SK-N-SH (cell line): ENCODE measurements around the gene ABCF3. TPM values are rescaled to one million over a fixed set of nuclear protein-coding genes. Genes with fewer than 3 reads are reported as not detected.

Experiments used
- CTCF ChIA-PET: fragments of 300-600, 350-600 bp; formaldehyde crosslinking; extraction: SDS; loops from one replicate; lab custom pipeline; 2021; lab: Yijun Ruan, JAX
- POLR2A ChIA-PET: fragments of 350-600 bp; sonication (Branson Sonifier 250); formaldehyde crosslinking; extraction: SDS; loops from one replicate; lab custom pipeline; 2020; ENCODE audit warnings: antibody characterized with exemption, inconsistent platforms; lab: Yijun Ruan, JAX
- DNase-seq: peaks from one replicate; pipeline ENCODE4 v3.0.0; 2012
- H2AFZ ChIP-seq: fragments of 200-600 bp; sonication (generic); 2 replicates; pipeline ENCODE4 v1.8.1; 2016; ENCODE audit warnings: antibody characterized with exemption, mild to moderate bottlenecking, low read depth
- H3F3A ChIP-seq: fragments of 200-600 bp; sonication (generic); replicated peaks from 2 replicates; pipeline ENCODE3; 2016; ENCODE audit warnings: antibody characterized with exemption, mild to moderate bottlenecking; ENCODE audit not compliant: insufficient read depth
- H3K27ac ChIP-seq, 2 experiments: fragments of 200-500 bp in 1 of 2; fragments of 200-600 bp in 1 of 2; sonication (Bioruptor generic) in 1 of 2; sonication (generic), shearing (Covaris generic) in 1 of 2; 2 replicates each; pipeline versions ENCODE4 v1.5.1 to v1.6.1; 2014 to 2016; ENCODE audit warnings: low read depth in 2 of 2, inconsistent platforms in 1 of 2, low read length in 1 of 2, mild to moderate bottlenecking in 1 of 2, mixed read lengths in 1 of 2
- H3K27me3 ChIP-seq: fragments of 200-600 bp; sonication (generic), shearing (Covaris generic); 2 replicates; pipeline ENCODE4 v1.6.1; 2016; ENCODE audit warnings: mixed run types; ENCODE audit not compliant: insufficient read depth
- H3K36me3 ChIP-seq, 2 experiments: fragments of 200-500 bp in 1 of 2; fragments of 200-600 bp in 1 of 2; sonication (Bioruptor generic) in 1 of 2; sonication (generic) in 1 of 2; replicated peaks in 1 of 2; 2 replicates each; pipeline versions ENCODE3 to v1.5.1; 2014 to 2016; ENCODE audit warnings: low read length in 1 of 2, mild to moderate bottlenecking in 1 of 2; ENCODE audit not compliant: insufficient read depth in 2 of 2, control insufficient read depth in 1 of 2
- H3K4me1 ChIP-seq, 2 experiments: fragments of 200-500 bp in 1 of 2; fragments of 200-600 bp in 1 of 2; sonication (Bioruptor generic) in 1 of 2; sonication (generic), shearing (Covaris generic) in 1 of 2; 2 replicates each; pipeline versions ENCODE4 v1.5.1 to v1.6.1; 2014 to 2016; ENCODE audit warnings: low read depth in 1 of 2, low read length in 1 of 2, mixed run types in 1 of 2; ENCODE audit not compliant: insufficient read depth in 2 of 2, control insufficient read depth in 1 of 2
- H3K4me2 ChIP-seq: fragments of 200-600 bp; sonication (generic), shearing (Covaris generic); 2 replicates; pipeline ENCODE4 v1.6.1; 2017; ENCODE audit warnings: mixed run types
- H3K4me3 ChIP-seq, 2 experiments: fragments of 200-500 bp in 1 of 2; fragments of 200-600 bp in 1 of 2; sonication (Bioruptor generic) in 1 of 2; sonication (generic), shearing (Covaris generic) in 1 of 2; 2 replicates each; pipeline versions ENCODE4 v1.5.1 to v1.8.1; 2014 to 2016; ENCODE audit warnings: low read depth in 2 of 2, inconsistent platforms in 1 of 2, low read length in 1 of 2, mild to moderate bottlenecking in 1 of 2, mixed read lengths in 1 of 2, moderate library complexity in 1 of 2
- H3K79me2 ChIP-seq: fragments of 200-600 bp; sonication (generic); 2 replicates; pipeline ENCODE4 v1.8.1; 2017; ENCODE audit warnings: mild to moderate bottlenecking; ENCODE audit not compliant: insufficient read depth
- H3K9ac ChIP-seq: fragments of 200-600 bp; sonication (generic); 2 replicates; pipeline ENCODE4 v1.6.1; 2017; ENCODE audit warnings: mixed run types
- H3K9me2 ChIP-seq: fragments of 200-600 bp; sonication (generic); 2 replicates; pipeline ENCODE4 v1.6.1; 2017; ENCODE audit warnings: mixed run types
- H3K9me3 ChIP-seq: fragments of 200-600 bp; sonication (generic); 2 replicates; pipeline ENCODE4 v1.6.1; 2017; ENCODE audit warnings: mixed run types, mild to moderate bottlenecking, moderate library complexity
- H4K20me1 ChIP-seq: fragments of 200-600 bp; sonication (generic); 2 replicates; pipeline ENCODE4 v1.6.1; 2017; ENCODE audit warnings: mild to moderate bottlenecking, mixed run types; ENCODE audit not compliant: insufficient read depth
- EZH2phosphoT487 ChIP-seq: fragments of 200-600 bp; sonication (generic); IDR thresholded peaks from 2 replicates; pipeline ENCODE4 v1.6.1; 2017; ENCODE audit warnings: low read depth, mixed run types, mild to moderate bottlenecking, antibody characterized with exemption, moderate library complexity, borderline replicate concordance
- FOSL2 ChIP-seq: IDR thresholded peaks from 2 replicates; pipeline ENCODE4 v1.4.0; 2012; ENCODE audit warnings: low read depth, mild to moderate bottlenecking, moderate library complexity, borderline replicate concordance
- FOXJ3 ChIP-seq: sonication (generic); formaldehyde crosslinking; IDR thresholded peaks from 2 replicates; pipeline ENCODE4 v1.5.1; 2020; ENCODE audit warnings: mild to moderate bottlenecking, missing genetic modification reagents
- GATA2 ChIP-seq: sonication (generic); formaldehyde crosslinking; IDR thresholded peaks from 2 replicates; pipeline ENCODE4 v1.5.0; 2020; ENCODE audit warnings: mild to moderate bottlenecking, missing genetic modification reagents
- MEF2A ChIP-seq: IDR thresholded peaks from 2 replicates; pipeline ENCODE4 v1.4.0; 2012; ENCODE audit warnings: low read depth, borderline replicate concordance
- NFIC ChIP-seq: IDR thresholded peaks from 2 replicates; pipeline ENCODE4 v1.4.0; 2012; ENCODE audit warnings: borderline replicate concordance
- POLR2AphosphoS5 ChIP-seq: IDR thresholded peaks from 2 replicates; pipeline ENCODE4 v1.6.1; 2012; ENCODE audit warnings: low read depth, low read length
- RAD21 ChIP-seq: IDR thresholded peaks from 2 replicates; pipeline ENCODE4 v1.6.1; 2012; ENCODE audit warnings: mild to moderate bottlenecking, low read length
- SMC3 ChIP-seq: IDR thresholded peaks from 2 replicates; pipeline ENCODE4 v1.6.1; 2012; ENCODE audit warnings: low read depth, low read length, improper control_type of control experiment
- TEAD4 ChIP-seq: IDR thresholded peaks from 2 replicates; pipeline ENCODE4 v1.4.0; 2012; ENCODE audit warnings: mild to moderate bottlenecking, borderline replicate concordance; ENCODE audit not compliant: insufficient read depth
- WGBS: methylation state at CpG from one replicate; pipeline ENCODE4 v1.1.6; 2017; ENCODE audit warnings: low lambda C conversion rate; 5-methylcytosine and 5-hydroxymethylcytosine counted together
- polyA plus RNA-seq, 3 experiments: library from polyadenylated mRNA; depleted of rRNA; stranded (reverse); fragments of >200 nt; gene quantifications; 2 replicates each; pipeline ENCODE4 v1.2.3, GENCODE V29; 2012
- TF ChIP-seq, protein P1 (sequence below): IDR thresholded peaks from 2 replicates; pipeline ENCODE4 v1.4.0; 2012; ENCODE audit warnings: low read depth, borderline replicate concordance
- TF ChIP-seq, protein P2 (sequence below): fragments of 150-350 bp; IDR thresholded peaks from 2 replicates; pipeline ENCODE4 v1.6.1; 2017; ENCODE audit warnings: antibody characterized with exemption, low read length, low read depth, borderline replicate concordance
- TF ChIP-seq, protein P3 (sequence below): IDR thresholded peaks from 2 replicates; pipeline ENCODE4 v1.6.1; 2012; ENCODE audit warnings: mild to moderate bottlenecking, low read depth, low read length, moderate library complexity

ABCF3 gene
- polyA plus RNA-seq, 1 of the 3 experiments (the other 2 are of a cell fraction), result 55.6 TPM

DNA sequence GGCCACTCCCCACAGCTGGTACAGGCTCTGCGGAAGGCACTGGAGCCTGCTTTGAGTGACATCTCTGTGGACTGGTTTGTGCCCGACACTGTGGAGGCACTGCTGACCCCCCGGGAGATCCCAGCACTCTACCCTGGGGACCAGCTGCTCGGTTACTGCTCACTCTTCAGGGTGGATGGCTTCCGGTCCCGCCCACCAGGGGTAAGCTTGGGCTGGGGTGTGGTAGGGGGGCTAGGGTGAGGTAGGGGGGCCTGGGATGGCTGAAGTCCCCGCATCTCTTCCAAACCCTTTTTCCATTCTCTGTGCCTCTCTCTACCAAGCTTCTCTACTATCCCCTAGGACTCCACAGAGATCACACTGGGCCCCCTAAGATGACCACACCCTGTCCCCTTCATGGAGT, 51.2 kb downstream of the ABCF3 start:
- H2AFZ ChIP-seq, result no peak overlapping the region
- H3K36me3 ChIP-seq, result peaks cover 0 to 2% of the 10 kb centered on the region in 2 experiments
- peaks cover 0 to 12% of the 10 kb centered on the region in 2 experiments; a peak in 2 of 4 replicates for H3K4me1 ChIP-seq
- DNase-seq, result peak; percentile 36
- H3K27me3 ChIP-seq, result peaks cover under 1% of the 10 kb centered on the region; the same call in 1 of the 2 replicates
- no peak overlapping the region for H3K9ac ChIP-seq
- H3K4me2 ChIP-seq, result no peak overlapping the region
- POLR2A ChIA-PET, result interaction anchor here (1.3 kb wide), 1 partner anchor 10 kb away, joined by 5 read pairs; no protein-coding TSS in a partner anchor
- TF ChIP-seq, protein P1, sequence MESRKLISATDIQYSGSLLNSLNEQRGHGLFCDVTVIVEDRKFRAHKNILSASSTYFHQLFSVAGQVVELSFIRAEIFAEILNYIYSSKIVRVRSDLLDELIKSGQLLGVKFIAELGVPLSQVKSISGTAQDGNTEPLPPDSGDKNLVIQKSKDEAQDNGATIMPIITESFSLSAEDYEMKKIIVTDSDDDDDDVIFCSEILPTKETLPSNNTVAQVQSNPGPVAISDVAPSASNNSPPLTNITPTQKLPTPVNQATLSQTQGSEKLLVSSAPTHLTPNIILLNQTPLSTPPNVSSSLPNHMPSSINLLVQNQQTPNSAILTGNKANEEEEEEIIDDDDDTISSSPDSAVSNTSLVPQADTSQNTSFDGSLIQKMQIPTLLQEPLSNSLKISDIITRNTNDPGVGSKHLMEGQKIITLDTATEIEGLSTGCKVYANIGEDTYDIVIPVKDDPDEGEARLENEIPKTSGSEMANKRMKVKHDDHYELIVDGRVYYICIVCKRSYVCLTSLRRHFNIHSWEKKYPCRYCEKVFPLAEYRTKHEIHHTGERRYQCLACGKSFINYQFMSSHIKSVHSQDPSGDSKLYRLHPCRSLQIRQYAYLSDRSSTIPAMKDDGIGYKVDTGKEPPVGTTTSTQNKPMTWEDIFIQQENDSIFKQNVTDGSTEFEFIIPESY, result no peak
- no peak for TF ChIP-seq EZH2phosphoT487
- TF ChIP-seq MEF2A, result no peak
- TF ChIP-seq POLR2AphosphoS5, result no peak
- no peak for TF ChIP-seq GATA2 (CRISPR knock-in tag)
- no peak for TF ChIP-seq TEAD4
- TF ChIP-seq, protein P2, sequence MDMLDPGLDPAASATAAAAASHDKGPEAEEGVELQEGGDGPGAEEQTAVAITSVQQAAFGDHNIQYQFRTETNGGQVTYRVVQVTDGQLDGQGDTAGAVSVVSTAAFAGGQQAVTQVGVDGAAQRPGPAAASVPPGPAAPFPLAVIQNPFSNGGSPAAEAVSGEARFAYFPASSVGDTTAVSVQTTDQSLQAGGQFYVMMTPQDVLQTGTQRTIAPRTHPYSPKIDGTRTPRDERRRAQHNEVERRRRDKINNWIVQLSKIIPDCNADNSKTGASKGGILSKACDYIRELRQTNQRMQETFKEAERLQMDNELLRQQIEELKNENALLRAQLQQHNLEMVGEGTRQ, result no peak
- TF ChIP-seq, protein P3, sequence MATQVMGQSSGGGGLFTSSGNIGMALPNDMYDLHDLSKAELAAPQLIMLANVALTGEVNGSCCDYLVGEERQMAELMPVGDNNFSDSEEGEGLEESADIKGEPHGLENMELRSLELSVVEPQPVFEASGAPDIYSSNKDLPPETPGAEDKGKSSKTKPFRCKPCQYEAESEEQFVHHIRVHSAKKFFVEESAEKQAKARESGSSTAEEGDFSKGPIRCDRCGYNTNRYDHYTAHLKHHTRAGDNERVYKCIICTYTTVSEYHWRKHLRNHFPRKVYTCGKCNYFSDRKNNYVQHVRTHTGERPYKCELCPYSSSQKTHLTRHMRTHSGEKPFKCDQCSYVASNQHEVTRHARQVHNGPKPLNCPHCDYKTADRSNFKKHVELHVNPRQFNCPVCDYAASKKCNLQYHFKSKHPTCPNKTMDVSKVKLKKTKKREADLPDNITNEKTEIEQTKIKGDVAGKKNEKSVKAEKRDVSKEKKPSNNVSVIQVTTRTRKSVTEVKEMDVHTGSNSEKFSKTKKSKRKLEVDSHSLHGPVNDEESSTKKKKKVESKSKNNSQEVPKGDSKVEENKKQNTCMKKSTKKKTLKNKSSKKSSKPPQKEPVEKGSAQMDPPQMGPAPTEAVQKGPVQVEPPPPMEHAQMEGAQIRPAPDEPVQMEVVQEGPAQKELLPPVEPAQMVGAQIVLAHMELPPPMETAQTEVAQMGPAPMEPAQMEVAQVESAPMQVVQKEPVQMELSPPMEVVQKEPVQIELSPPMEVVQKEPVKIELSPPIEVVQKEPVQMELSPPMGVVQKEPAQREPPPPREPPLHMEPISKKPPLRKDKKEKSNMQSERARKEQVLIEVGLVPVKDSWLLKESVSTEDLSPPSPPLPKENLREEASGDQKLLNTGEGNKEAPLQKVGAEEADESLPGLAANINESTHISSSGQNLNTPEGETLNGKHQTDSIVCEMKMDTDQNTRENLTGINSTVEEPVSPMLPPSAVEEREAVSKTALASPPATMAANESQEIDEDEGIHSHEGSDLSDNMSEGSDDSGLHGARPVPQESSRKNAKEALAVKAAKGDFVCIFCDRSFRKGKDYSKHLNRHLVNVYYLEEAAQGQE, result no peak
- TF ChIP-seq RAD21, result no peak
- no peak for TF ChIP-seq NFIC
- TF ChIP-seq FOSL2, result no peak
- no peak for TF ChIP-seq FOXJ3 (CRISPR knock-in tag)
- TF ChIP-seq SMC3, result no peak
- no peaks in the 10 kb centered on the region for H3K9me3 ChIP-seq
- no peaks in the 10 kb centered on the region for H3K79me2 ChIP-seq
- H3K27ac ChIP-seq, result no peak overlapping the region
- H3K4me3 ChIP-seq, result no peak overlapping the region
- 80% methylated on average over 4 of the region's 7 CpGs for WGBS
- H3K9me2 ChIP-seq, result no peaks in the 10 kb centered on the region
- H3F3A ChIP-seq, result no peaks in the 10 kb centered on the region
- 0 out of 2 replicates have a peak, but pooled peaks cover 6% of the 10 kb centered on the region for H4K20me1 ChIP-seq
- CTCF ChIA-PET, result interaction anchor here (0.8 to 3.5 kb wide), 5 partner anchors 9 to 93 kb away, joined by 3 to 25 read pairs (median 12); partner anchors contain the start of genes EEF1AKMT4 and VWA5B2
